GM18909 (cell line): ENCODE results near the gene HEATR1.
A peak's percentile ranks its signal among the peaks of the same experiment; 100 is the strongest.

ENCODE experiments used
- ATAC-seq: cut with Tn5 transposase; IDR thresholded peaks from one replicate; pipeline ENCODE4 v1.9.1; 2021; ENCODE audit warnings: mild to moderate bottlenecking; ENCODE audit not compliant: unreplicated experiment, poor library complexity

The HEATR1 gene

GRCh38 chr1:236543065-236543669, 61.1 kb downstream of the HEATR1 start:
- no peak for ATAC-seq

- ATAC-seq, result no peak
These were observed 62.6 kb downstream of the HEATR1 start for GRCh38 chr1:236541710-236542109.

GRCh38 chr1:236540813-236541465, 63.4 kb downstream of the HEATR1 start:
- ATAC-seq, result no peak

- no peak for ATAC-seq
These were observed 67.8 kb downstream of the HEATR1 start for GRCh38 chr1:236536540-236536939.

GRCh38 chr1:236535662-236536161, 68.6 kb downstream of the HEATR1 start:
- ATAC-seq, result no peak

- ATAC-seq, result no peak
These were observed 69.1 kb downstream of the HEATR1 start for GRCh38 chr1:236535190-236535589.

- no peak for ATAC-seq
These were observed 70.1 kb downstream of the HEATR1 start for GRCh38 chr1:236534151-236534651.

GRCh38 chr1:236532850-236533249, 71.5 kb downstream of the HEATR1 start:
- ATAC-seq, result no peak

GRCh38 chr1:236530959-236531358, 73.4 kb downstream of the HEATR1 start:
- ATAC-seq, result no peak

GRCh38 chr1:236530286-236530685, 74.0 kb downstream of the HEATR1 start:
- ATAC-seq, result no peak

GRCh38 chr1:236526079-236526478, 78.2 kb downstream of the HEATR1 start:
- ATAC-seq, result no peak

GRCh38 chr1:236524895-236525184, 79.5 kb downstream of the HEATR1 start:
- ATAC-seq, result peak; percentile 1

GRCh38 chr1:236524142-236524894, 80.0 kb downstream of the HEATR1 start:
- peak; percentile 92 for ATAC-seq

- peak; percentile 68 for ATAC-seq
These were observed 80.6 kb downstream of the HEATR1 start, which contains the start of gene LGALS8 for GRCh38 chr1:236523704-236524141. LGALS8 (plus strand) TSS chr1:236523982; CDS start chr1:236526071, 2,089 bp downstream.

- peak; percentile 10 for ATAC-seq
These were observed 81.2 kb downstream of the HEATR1 start for GRCh38 chr1:236522937-236523703.

GRCh38 chr1:236520445-236521005, 83.8 kb downstream of the HEATR1 start:
- no peak for ATAC-seq

GRCh38 chr1:236518322-236518721, 86.0 kb downstream of the HEATR1 start:
- ATAC-seq, result no peak

GRCh38 chr1:236516929-236517704, 87.2 kb downstream of the HEATR1 start:
- ATAC-seq, result no peak

GRCh38 chr1:236515443-236515958, 88.8 kb downstream of the HEATR1 start:
- ATAC-seq, result no peak
